ENCODE data around the gene CEP131.

The CEP131 gene

GRCh38 chr17:81158688-81159590 is 63.8 kb downstream of the CEP131 start:
- no peak for DNase-seq (ENCODE audit: low read depth in 1 of 2, low spot score in 1 of 2)
- TF ChIP-seq, protein P1, sequence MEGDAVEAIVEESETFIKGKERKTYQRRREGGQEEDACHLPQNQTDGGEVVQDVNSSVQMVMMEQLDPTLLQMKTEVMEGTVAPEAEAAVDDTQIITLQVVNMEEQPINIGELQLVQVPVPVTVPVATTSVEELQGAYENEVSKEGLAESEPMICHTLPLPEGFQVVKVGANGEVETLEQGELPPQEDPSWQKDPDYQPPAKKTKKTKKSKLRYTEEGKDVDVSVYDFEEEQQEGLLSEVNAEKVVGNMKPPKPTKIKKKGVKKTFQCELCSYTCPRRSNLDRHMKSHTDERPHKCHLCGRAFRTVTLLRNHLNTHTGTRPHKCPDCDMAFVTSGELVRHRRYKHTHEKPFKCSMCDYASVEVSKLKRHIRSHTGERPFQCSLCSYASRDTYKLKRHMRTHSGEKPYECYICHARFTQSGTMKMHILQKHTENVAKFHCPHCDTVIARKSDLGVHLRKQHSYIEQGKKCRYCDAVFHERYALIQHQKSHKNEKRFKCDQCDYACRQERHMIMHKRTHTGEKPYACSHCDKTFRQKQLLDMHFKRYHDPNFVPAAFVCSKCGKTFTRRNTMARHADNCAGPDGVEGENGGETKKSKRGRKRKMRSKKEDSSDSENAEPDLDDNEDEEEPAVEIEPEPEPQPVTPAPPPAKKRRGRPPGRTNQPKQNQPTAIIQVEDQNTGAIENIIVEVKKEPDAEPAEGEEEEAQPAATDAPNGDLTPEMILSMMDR (IDR thresholded peaks at IDR 0.05; ENCODE audit: insufficient read depth, low read length): no peak
- TF ChIP-seq REST (IDR thresholded peaks at IDR 0.05; ENCODE audit: insufficient replicate concordance, low read depth): no peak
- TF ChIP-seq GABPA (IDR thresholded peaks at IDR 0.05; ENCODE audit: low read depth): no peak
- no peak for TF ChIP-seq POLR2AphosphoS5 (IDR thresholded peaks at IDR 0.05; ENCODE audit: low read depth)
- TF ChIP-seq SPI1 (IDR thresholded peaks at IDR 0.05; ENCODE audit: borderline replicate concordance, low read depth): no peak
- no peak overlapping the region for H3K27ac ChIP-seq (replicated peaks)
- no peaks in the 10 kb centered on the region for H3K27me3 ChIP-seq (ENCODE audit: insufficient read depth, poor library complexity, severe bottlenecking)
- no peak overlapping the region for H3K4me3 ChIP-seq (replicated peaks; ENCODE audit: insufficient read depth, low read length)

DNA sequence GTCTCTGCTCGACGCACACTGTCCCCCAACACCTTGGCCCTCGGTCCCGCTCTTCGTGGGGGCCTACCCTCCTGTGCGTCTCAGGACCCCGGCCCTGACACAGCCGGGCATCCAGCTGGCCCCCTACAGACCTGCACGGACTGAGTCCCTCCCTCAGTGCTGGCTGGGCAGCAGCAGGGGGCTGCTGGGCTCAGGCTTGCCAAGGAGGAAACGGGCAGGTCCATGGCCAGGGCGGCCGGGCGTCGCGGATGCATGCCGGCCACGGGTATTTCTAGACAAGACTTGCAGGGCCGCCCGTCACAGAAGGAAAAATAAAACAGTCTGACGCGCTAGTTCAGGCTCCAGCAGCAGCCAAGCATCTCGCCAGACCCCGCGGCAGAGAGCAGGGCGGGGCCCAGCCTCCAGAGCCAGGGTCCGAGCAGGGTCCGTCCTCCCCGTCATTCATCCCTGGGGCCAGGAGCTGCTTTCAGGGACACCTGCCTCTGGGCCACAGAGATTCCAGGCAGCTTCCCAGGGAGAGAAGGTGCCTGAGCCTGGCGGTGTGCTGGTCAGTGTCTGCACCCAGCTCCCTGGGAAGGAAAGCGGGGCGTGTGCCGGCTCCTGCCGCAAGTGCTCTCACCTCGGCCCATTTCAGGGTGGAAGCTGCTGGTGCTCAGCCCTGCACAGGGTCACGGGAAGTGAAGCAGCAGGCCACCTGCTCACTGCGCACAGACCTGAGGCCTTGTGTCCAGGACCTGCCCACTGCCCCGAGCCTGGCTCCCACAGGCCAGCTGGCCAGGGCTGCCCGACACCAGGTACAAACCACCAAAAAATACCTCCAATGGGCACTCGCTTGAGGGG is 64.7 kb downstream of the CEP131 start:
- no peaks in the 10 kb centered on the region for H3K27me3 ChIP-seq (ENCODE audit: insufficient read depth, poor library complexity, severe bottlenecking)
- TF ChIP-seq GABPA (IDR thresholded peaks at IDR 0.05; ENCODE audit: low read depth): no peak
- TF ChIP-seq REST (IDR thresholded peaks at IDR 0.05; ENCODE audit: insufficient replicate concordance, low read depth): no peak
- TF ChIP-seq, protein P1 (IDR thresholded peaks at IDR 0.05; ENCODE audit: insufficient read depth, low read length): no peak
- no peak for TF ChIP-seq POLR2AphosphoS5 (IDR thresholded peaks at IDR 0.05; ENCODE audit: low read depth)
- no peak for TF ChIP-seq SPI1 (IDR thresholded peaks at IDR 0.05; ENCODE audit: borderline replicate concordance, low read depth)
- H3K4me3 ChIP-seq (replicated peaks; ENCODE audit: insufficient read depth, low read length): no peak overlapping the region
- no peak overlapping the region for H3K27ac ChIP-seq (replicated peaks)
- no peak for DNase-seq (ENCODE audit: low read depth in 1 of 2, low spot score in 1 of 2)

DNA sequence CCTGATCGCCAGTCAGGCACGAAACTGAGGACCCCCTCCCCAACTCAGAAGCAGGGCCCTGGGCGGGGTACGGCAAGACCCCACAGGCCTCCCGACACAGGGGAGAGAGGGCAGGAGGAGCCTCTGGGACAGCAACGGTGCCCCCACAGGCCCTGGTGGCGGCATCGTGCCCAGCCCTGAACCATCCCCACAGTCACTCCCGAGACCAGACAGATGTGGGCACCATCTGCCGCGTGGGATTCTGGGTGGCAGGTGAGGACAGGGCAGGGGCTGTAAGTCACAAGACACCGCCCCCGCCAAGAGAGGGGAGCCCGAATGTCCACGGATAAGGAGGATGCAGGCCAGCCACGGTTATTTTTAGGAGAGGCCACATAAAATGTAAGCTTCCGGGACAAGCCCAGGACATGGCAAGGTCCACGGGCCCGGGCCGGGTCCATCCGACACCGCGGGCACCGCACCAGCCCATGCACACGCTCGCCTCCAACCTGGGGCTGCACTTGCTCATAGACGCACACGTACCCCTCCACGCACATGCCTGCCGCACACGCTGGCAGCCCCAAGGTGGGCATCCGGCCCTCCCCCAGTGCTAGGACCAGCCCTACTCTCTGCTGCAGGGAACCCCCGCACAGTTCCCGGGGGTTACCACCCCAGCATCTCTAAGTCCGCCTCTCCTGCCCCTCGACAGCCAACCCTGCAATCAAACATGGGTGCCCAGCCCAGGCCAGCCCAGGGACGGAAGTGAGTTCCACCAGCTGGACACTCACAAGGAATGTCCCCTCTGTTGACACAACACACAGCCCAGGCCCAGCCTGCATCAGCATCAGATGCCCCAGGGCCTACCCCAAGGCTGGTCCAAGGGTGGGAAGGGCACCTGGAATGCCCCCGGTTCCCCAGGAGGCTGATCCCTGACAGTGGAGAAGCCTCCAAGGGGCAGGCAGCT is 65.6 kb downstream of the CEP131 start:
- no peaks in the 10 kb centered on the region for H3K27me3 ChIP-seq (ENCODE audit: insufficient read depth, poor library complexity, severe bottlenecking)
- no peak for DNase-seq (ENCODE audit: low read depth in 1 of 2, low spot score in 1 of 2)
- TF ChIP-seq, protein P1 (IDR thresholded peaks at IDR 0.05; ENCODE audit: insufficient read depth, low read length): no peak
- no peak for TF ChIP-seq POLR2AphosphoS5 (IDR thresholded peaks at IDR 0.05; ENCODE audit: low read depth)
- TF ChIP-seq GABPA (IDR thresholded peaks at IDR 0.05; ENCODE audit: low read depth): no peak
- no peak for TF ChIP-seq SPI1 (IDR thresholded peaks at IDR 0.05; ENCODE audit: borderline replicate concordance, low read depth)
- no peak for TF ChIP-seq REST (IDR thresholded peaks at IDR 0.05; ENCODE audit: insufficient replicate concordance, low read depth)
- no peak overlapping the region for H3K4me3 ChIP-seq (replicated peaks; ENCODE audit: insufficient read depth, low read length)
- H3K27ac ChIP-seq (replicated peaks): no peak overlapping the region

Measured in HL-60 (cell line).